Measurements from ENCODE around the gene PARD3.
"Not testable (repeated sequence)": the region's sequence is repeated elsewhere in the genome, so short reads cannot be mapped to it uniquely, and the experiment has no call there.

Gene PARD3

GRCh38 chr10:34795334-34795733, 19.8 kb downstream of the PARD3 start:
- no peak for DNase-seq

GRCh38 chr10:34794835-34795234, 20.3 kb downstream of the PARD3 start:
- DNase-seq = no peak

- DNase-seq = not testable (repeated sequence)
Measured at GRCh38 chr10:34793581-34793980, 21.5 kb downstream of the PARD3 start.

DNA sequence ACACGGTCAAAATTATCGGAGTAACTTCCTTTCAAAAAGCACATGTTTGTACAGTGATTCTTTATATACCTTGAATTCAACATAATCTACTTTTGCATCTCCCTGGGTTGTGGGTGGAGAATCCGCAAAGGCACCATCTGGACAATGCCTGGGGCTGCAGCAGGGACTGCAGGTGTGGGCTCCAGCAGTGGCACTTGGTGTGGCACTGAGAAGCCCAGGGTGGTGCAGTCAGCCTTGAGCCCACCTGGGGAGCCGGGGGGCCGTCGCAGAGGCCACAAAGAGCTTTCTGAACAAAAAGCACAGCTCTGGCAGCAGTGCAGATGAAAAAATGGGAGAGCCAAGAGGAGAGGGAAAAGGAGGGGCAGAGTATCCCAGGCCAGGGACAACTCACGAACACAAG, 22.2 kb downstream of the PARD3 start:
- DNase-seq = no peak

- DNase-seq = no peak
Measured at GRCh38 chr10:34791947-34792346, 23.1 kb downstream of the PARD3 start.

- no peak for DNase-seq
Measured at GRCh38 chr10:34791228-34791627, 23.9 kb downstream of the PARD3 start.

DNA sequence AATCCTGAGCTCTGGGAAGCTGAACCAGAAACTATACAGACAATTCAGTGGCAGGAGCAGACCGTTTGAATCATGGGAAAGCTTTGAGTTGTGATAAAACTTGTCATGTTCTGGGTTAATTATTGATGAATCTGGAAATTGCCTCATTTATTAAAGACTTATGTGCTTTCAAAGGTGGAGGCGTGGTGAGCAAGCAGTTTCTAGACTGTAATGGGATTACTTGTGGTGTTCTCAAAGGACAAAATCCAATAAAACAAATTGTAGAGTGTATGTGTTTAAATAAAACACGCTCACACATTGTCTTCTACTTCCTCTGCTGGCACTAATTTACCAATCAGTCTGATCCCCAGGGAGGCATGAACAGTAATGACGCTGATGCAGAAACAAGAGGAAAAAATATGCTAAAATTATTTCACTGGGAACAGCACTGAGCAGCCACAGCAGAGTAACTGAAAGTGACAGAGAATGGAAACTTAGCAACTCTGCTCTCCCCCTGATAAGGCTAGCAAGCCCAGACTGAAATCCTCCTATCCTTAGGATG, 25.1 kb downstream of the PARD3 start:
- no peak for DNase-seq

GRCh38 chr10:34786464-34786863, 28.6 kb downstream of the PARD3 start:
- DNase-seq = no peak

- no peak for DNase-seq
Measured at GRCh38 chr10:34781711-34782110, 33.4 kb downstream of the PARD3 start.

DNA sequence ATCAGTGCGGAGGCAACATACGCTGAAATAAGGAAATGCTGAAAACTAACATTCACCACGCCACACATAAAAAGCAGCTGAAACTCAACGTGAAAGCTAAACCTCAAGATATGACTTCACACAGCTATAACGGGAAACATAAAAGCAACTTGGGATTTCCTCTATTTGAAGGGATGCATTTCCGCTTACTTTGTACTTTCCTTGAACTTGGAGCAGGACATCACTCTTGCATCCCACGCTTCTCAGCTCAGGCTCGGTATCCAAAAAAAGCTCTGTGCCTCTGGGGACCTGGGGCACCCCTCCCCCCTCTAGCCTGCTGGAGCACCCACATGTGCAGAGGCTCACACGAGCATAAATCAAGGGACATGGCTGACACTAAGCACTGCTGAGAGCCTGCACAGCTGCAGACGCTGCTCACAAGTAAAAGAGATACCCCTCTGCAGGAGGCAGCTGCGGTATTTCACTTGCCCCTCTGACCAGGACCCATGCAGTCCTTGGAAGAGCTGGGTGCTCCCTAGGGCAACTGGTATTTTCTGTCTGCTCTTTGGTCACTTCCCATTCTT, 34.2 kb downstream of the PARD3 start:
- no peak for DNase-seq

- DNase-seq = no peak
Measured at GRCh38 chr10:34778237-34778636, 36.9 kb downstream of the PARD3 start.

DNA sequence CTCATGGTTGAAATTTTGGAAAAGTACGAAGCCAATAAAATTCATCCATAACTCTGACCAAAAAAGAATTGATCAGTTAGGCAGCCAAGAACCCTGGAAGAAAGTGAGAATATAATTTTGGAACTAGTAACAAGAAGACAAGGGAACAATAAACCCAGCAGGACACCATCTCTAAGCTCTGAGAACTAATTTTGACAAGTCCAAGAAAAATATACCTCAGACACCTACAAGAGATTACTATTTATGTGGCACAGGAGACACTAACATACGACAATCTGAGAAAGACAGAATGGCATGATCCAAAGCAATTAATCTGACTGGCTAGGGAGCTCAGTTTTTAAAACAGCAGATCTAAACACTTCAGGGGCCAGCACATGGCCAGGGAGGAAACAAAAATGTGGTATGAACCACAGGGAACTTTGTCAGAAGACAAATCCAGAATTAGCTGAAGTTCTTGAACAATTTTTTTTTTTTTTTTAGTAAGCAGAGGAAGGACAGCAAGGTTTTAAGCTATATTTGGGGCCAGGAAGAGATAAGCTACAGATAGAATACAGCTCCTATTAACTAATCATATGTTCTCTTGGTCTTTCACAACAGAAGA, 38.9 kb downstream of the PARD3 start:
- DNase-seq = no peak

- no peak for DNase-seq
Measured at GRCh38 chr10:34775044-34775637, 40.0 kb downstream of the PARD3 start.

DNA sequence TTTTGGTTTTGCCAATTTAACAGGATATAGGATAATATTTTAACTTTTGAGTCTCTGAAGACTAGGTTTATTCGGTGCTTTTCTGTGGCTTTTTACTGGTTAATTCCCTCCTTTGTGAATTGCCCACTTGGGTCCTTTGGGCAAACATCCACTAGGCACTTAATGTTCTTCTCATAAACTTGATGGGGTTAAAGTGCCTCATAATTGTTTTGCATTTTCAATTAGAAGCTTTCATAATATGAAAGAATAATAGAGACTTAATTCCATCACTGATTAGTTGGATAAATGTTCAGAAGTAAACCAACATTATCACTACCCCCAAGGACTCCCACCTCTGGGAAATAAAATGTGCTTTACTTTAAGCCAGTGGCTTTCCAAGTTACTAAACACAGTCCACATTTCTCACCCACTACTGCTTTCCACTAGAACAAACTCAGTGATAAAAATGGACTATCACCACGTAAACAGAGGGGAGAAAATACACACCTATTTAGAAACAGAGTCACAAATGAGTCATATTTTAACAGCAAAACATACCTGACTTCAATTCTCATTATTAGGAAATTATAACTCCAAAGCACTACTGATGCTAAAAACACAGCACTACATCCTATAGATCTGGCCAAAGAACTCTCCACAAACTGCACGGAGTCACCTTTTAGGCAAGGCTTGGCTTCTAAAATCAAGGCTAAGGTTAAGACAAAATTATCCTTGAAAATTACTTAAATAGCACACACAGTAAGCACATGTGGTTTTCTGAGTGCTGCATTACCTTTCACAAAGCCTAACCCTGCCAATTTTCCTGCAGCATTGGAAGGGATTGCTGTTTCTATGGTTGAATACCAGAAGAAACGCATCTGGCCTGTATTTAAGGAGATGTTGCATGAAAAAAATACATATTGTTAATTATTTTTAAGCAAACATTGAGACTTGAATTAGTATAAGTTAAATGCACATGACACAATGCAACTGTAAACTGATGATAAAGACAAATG, 41.2 kb downstream of the PARD3 start:
- no peak for DNase-seq

- no peak for DNase-seq
Measured at GRCh38 chr10:34771525-34771924, 43.6 kb downstream of the PARD3 start.

DNA sequence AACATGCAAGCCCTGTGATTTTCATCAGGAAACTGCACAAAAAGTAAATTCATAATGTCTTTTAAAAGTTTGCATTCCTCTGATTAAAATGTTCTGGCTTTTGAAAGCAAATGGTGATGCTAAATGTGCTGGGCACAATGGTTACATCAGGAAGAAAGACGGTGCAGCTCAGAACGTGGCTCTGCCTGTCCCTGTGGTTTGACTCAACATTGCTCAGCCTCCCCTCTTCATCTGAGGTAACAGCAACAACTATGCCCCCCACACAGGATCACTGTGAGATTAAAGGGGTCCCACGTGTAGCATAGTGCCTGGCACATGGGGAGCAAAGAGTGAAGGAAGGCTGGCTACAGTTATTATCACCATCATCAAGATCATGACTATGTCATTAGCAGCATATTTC, 44.0 kb downstream of the PARD3 start:
- DNase-seq = no peak

- no peak for DNase-seq
Measured at GRCh38 chr10:34769899-34770298, 45.2 kb downstream of the PARD3 start.

GRCh38 chr10:34768972-34769330, 46.1 kb downstream of the PARD3 start:
- no peak for DNase-seq

DNA sequence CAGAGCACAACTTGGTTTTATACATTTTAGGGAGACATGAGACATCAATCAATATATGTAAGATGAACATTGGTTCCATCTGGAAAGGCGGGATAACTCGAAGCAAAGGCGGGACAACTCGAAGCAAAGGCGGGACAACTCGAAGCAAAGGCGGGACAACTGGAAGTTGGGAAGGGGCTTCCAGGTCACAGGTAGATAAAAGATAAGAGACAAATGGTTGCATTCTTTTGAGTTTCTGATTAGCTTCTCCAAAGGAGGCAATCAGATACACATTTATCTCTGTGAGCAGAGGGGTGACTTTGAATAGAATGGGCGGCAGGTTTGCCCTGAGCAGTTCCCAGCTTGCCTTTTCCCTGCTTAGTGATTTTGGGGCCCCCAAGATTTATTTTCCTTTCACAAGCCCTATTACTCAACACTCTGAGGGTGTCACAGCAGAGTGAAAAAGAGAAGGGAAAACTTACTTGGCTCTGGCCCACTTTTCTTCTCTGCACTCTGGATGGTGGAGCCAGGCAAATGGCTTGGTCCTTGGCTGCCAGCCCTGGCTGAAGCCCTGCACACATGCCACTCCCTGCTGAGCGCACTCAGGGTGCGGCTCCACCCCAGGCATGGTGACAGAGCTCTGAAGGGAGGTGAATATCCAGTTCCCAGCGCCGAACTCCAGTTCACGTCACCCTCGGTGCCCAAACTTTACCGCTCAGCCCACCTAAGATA, 46.7 kb downstream of the PARD3 start:
- DNase-seq = no peak

GRCh38 chr10:34766811-34767494, 48.1 kb downstream of the PARD3 start:
- DNase-seq = no peak

- DNase-seq = no peak
Measured at GRCh38 chr10:34766266-34766600, 48.9 kb downstream of the PARD3 start.

DNA sequence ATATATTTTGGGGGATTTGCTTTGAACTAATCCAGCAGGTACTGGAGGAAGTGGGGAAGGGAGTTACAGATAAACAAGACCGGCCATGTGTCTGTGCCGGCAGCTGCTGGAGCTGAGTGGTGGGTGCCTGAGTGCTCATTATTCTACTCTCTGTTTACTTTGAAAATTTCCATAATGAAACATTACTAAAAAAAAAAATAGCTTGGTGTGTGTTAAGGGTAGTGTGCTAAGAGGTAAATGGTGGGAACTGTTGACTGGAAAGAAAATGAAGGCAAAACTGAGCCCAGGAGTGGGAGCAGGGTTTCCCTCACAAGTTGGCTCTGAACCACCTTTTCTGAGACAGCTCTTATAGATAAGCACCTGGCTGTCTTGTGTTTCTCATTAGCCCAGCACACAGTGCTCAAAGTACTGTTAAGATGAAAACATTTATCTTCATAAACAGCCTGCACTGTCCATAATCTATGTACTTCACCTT, 50.6 kb downstream of the PARD3 start:
- peak; percentile 12 for DNase-seq

Data from hematopoietic multipotent progenitor cell treated with erythropoietin and hydrocortisone succinate and interleukin-3 and kit ligand, for 8 days (in vitro differentiated cells).